NCI-H345 treated with DMSO at 0.1 percent for 48 hours (cell line): ENCODE results near the gene RUFY4.

Source experiments
- DNase-seq: peaks from one replicate; lab custom pipeline; 2025; ENCODE audit not compliant: unreplicated experiment; lab: John Stamatoyannopoulos, UW

The RUFY4 gene, protein sequence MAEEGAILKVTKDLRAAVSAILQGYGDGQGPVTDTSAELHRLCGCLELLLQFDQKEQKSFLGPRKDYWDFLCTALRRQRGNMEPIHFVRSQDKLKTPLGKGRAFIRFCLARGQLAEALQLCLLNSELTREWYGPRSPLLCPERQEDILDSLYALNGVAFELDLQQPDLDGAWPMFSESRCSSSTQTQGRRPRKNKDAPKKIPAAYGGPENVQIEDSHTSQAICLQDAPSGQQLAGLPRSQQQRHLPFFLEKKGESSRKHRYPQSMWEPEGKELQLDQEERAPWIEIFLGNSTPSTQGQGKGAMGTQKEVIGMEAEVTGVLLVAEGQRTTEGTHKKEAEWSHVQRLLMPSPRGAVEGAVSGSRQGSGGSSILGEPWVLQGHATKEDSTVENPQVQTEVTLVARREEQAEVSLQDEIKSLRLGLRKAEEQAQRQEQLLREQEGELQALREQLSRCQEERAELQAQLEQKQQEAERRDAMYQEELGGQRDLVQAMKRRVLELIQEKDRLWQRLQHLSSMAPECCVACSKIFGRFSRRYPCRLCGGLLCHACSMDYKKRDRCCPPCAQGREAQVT

DNA sequence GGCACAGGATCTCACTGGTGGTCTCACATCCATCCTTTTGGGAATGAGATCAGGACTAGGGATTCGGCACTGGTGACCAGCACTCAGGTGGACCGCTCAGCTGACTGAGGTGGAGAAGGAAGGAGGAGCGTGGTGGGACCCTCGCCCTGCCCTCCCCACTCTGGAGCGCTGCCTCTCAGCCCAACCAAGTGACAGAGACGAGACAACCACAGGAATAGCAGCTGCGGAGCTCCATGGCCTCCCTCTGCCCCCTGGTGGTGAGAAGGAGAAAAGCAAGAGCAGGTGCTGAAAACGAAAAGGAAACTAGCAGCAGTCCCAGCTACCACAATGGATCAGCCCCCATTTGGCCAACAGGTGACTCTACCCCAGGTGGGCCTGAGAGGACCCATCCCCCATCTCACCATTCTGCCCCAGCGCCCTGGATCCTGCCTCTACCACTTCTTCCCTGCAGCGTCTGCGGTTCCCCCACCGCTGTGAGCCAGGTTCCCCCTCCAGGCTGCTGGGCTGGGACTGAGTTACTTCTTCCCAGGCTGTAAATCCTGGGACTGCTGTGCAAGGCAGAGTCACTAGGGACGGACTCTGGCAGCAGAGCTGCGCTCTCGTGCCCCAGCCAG, at the start of gene RUFY4:
Gene RUFY4, plus strand, starts transcription at position 533 of the 614 bp plus-strand sequence. CDS start 1,353 bp downstream, outside the sequence.
- peak; percentile 74 for DNase-seq

DNA sequence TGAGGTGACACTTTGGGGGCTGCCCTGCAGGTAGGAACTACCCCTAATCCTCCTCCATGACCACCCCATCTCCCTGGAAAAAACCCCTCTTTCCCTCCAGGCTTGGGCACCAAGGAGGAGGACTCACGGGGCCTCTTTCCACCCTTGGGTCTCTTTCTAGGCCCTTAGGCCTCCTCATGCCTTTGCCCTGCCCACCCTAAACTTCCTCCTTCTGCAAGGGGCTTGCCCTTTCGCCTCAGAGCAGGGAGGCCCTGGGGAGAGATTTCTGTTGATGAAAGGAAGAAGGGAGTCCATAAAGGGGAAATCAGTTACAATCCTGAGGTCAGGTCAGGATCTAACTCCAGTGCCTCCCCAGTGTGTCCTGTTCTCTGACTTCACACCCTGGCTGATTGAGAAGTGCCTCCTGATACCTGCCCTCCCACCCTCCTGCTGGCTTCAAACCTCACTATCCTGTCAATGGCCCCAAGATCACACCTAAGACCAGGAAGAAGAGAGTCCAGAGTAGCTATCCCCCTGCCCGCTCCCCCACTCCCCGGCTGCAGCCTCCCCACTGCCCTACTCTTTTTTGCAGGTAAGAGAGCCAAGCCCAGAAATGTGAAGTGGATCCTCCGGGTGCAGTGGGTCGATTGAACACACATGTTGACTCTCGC, 49.5 kb upstream of the RUFY4 start:
- DNase-seq = no peak

DNA sequence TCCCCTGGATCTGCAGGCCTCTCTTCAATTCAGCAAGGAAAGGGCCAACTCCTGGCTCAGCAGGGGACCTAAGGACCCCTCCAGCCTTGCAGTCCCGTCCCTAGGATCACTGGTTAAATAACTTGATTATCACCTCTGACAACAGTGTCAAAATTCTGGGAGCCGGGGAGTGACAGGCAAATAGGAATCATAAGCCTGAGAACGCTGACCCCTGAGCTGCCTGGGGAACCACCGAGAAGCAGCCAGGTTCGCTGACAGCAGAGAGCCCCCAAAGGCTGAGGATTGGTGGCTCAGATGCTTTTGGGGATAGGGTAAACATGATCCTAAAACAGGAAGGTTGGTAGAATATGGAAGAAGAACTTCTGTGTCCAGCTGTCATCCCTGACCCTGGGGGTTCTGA, 48.8 kb upstream of the RUFY4 start:
- DNase-seq = no peak

DNA sequence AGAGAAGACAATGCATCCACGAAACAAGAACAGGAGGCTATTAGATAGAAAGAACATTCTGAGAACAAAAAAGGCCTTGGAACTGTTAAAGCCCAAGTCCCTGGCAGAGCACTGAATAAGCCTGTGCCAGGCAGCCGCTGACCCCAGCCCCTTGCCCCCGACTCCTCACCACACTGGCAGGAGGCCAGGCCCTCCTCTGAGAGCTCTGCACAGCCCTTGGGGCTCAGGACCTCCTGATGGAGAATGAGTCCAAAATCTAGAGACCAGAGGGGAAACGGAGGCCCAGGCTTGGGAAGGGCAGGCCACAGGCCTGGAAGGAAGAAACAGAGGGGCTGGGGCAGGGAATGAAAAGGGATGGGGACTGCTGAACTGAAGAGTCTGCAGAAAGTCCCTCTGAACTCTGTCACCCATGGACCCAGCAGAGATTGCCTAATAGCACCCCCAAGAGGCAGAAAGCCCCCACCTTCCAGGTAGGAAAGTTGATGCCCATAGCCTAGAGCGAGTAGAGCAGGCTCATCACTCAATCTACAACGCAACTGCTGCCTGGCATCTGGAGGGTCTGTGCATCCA, 48.0 kb upstream of the RUFY4 start:
- DNase-seq = no peak

DNA sequence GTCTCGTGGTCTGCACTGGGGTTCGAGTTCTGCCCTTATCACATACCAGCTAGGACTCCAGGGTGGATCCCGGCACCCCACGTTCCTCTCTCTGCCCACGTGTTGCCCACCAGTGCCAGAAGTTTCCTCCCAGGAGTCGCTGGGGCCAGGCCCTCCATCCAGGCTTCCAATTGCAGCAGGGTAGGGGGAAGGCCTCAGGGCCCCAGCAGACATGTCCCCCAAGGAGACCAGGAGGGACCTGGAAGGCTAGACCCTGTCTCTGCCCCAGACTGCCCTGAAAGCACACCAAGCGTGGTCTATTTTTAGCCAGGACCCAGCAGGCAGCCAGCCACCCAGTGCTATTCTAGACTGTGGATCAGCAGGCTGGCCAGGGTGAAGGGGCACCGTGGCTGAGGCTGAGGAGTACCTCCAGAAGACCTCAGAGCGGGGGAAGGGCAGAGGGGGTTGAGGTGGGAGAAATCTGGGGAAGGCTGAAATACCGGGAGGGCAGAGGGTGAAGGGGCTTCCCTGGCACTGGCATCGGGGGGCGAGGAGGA, 47.4 kb upstream of the RUFY4 start:
- DNase-seq = no peak

DNA sequence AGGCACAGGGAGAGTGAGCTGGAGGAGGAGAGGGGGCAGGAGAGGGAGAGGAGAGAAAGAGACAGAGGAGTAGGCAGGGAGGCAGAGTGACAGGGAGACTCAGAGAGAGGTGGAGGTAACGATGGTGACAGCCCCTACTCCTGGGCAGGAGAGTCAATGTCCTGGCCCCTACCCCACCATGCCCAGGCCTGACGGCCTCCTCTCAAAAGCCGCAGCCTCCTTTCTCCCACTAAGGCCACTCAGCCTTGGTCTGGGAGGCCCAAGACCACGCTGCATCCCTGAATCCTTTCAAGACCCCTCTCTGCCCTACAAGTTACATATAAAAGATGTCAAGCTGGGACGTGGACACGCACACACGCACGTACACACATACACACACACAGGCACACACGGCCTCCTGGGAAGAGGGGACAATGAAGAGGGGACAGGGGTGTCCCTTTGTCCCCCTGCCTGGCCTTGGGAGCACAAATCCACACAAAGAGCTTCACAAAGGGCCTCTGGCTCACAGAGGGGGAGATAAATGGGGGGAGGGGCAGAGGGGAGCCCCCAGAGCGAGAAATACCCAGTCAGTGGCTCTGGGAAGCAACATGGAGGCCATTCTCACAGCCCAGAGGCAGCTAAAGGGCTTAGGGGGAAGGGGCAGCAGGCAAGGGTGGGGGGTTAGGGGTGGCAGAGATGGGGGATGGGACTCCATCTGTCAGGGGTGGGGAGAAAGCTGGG, 46.8 kb upstream of the RUFY4 start:
- no peak for DNase-seq

DNA sequence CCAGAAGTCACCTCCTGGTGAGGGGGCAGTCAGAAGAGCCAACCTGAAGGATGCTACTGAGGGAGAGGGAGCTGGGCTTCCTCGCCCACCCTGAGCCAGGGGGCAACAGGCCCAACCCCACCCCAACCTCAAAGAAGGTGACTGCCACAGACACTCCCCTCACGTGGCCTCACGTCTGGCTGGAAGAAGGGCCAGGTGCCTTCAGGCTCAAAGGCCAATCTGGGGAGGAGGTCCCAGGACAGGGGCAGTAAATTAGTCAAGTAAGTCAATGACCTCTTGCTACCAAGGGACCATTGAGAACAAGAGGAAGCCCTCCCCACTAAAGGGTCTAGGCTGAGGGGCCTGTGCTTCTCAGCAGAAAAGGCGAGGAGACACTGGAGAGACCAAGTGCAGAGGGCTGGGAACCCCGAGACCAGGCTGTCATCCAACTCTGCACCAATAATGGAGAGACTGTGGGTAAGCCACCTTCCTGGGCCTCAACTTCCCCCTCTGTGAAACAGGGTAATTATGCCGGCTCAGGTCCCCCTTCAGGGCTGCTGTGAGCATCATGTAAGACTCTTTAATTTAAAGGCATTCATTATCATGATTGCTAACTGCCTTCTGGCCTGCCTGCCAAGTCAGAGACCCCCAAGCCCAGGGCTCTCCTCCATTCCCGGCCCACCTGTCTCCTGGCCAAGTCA, 46.1 kb upstream of the RUFY4 start:
- no peak for DNase-seq

DNA sequence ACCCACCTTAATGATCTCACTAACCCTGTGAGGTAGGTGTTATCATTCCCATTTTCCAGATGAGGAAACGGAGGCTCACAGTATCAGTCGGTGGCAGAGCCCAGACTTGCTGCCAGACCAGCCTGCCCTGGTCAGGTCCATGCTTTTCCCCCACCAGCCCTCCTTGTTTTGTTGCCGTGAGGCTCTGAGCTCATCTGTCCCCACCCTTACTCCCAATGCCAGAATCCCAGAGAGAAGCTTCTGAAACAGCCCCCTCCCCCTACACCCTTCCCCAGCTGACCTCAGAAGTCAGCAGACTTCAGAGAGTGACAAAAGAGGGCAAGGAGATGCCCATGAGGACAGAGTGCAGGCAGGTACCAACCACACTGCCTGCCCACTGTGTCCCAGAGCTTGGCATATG, 45.4 kb upstream of the RUFY4 start:
- DNase-seq = no peak

DNA sequence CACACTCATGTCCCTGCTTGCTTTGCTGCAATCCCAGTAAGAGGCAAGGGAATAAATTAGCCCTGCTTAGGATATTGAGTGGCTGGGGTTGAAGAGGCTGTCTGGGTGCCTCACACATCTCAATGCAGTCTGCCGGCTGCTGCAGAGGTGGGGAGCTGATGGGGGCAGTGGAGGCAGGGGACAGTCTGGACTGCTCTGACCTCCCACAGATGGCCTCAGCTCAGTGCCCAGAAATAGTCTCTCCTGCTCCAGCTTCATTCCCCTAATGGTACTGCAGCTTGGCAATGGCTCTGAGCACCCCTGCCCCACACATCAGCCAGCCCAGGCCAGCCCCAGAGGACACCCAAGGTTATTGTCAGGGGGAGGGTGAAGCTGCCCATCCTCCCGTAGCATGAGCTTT, 44.7 kb upstream of the RUFY4 start:
- DNase-seq = no peak

DNA sequence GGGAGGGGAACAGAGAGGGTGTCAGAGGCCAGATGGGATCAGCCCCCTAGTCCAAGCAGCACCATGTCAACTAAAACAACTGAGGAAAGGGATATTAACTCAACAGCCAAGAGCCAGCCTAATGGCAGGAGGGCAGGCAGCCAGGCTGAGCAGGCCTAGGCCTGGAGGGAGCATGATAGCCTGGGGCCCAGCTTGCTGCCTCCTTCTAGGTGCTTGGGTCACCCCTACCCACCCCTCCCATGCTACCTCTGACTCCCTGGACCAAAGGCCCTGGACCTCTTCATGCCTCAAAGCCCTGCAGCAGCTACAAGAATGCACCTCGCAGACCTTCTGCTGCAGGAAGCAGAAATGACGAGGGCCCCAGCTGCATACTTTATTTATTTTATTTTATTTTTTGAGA, 44.2 kb upstream of the RUFY4 start:
- no peak for DNase-seq

DNA sequence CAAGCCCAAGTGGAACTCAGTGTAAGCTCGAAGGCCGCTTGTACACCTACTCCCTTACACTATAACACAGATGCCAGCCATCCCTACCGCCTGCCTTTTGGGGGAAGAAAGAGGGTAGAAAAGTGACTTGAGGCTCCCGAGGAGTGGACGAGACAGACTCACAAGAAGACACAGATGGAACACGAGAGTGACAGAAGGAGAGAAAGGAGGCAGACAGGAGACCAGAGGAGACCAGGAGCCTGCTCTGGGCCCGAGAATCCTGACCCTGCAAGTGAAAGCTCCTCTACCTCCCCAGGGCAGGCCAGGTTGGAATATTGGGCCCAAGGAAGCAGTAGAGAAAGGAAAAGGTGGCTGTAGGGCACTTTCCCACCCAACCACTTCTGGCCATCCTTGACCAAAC, 42.8 kb upstream of the RUFY4 start:
- DNase-seq = no peak

DNA sequence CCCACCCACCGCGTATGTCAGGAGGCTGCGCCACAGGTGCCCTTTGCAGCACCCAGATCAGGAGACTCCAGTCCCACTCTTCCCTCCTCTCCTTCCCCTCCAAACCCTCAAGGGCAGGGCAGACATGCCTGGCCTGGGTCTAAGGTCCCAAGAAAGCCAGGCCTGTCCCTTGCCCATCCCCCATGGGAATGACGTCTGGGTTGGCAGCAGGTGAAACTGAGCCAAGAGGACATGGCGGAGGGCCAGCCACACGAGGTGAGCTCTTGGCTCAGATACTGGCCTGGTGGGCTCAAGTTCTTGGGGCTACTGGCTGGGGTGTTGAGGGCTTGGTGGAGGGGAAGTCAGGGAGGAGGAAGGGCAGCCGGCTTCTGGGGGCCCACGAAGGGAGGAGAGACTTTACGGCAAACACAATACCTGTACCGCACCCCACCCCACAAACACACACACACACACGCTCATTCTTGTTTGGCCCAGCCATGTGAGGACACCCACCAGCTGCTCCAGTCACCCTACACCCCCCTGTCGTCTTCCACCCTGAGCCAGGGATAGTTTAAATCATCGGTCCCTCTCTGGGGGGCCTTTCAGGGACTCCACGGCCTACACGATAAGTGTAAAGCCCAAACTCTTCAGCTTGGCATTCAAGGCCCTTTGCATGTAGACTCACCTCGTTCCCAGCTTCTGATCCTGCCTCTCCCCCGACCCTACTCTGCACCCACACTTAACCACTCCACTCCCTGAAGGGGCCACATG, 42.2 kb upstream of the RUFY4 start:
- DNase-seq = no peak

DNA sequence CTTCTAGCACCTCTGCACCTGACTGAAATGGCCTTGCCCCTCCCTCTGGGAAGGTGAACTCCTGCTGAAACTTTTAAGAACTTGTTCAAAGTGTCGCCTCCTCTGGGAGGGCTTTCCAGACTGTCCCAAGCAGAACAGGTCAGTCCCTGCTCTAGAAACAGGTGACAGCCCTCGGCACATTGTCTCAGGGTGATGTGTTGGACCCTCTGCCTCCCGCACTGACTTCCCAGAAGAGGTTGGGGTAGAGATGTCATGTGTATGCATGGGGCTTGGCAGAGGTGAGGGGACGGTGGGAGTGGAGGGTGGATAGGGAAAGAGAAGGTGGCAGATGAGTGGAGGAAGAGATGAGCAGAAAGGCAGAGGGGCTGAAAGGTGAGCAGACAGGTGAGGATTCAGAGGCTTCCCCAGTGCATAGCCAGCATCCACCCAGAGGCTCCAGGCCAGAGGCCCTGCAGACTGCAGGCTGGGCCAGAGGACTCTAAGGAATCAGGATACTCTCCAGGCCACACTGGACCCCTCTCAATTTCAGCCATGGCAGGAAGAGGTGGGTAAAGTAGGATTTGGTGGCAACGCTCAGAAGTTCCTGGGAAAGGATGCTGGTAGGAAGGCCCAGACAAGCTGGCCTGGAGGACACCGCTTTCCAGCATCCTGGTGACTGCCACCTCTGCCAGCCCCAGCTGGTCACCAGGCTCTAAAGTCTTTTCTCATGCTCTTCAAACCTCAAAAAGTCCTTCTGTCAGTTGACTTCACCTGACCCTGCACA, 41.4 kb upstream of the RUFY4 start:
- no peak for DNase-seq

DNA sequence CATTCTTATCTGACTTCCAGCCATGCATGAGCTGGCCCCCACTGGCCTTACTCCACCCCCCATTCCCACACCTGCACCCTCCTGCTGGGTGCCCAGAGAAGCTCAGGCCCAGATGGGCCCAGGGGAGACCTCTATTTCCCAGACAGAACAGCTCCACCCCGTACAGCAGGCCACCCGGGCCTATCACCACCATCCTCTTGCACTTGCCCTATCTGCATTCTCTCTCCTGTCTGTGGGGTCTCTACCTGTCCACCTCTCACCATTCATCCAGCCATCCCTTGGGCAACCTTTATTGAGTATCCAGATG, 40.9 kb upstream of the RUFY4 start:
- no peak for DNase-seq

DNA sequence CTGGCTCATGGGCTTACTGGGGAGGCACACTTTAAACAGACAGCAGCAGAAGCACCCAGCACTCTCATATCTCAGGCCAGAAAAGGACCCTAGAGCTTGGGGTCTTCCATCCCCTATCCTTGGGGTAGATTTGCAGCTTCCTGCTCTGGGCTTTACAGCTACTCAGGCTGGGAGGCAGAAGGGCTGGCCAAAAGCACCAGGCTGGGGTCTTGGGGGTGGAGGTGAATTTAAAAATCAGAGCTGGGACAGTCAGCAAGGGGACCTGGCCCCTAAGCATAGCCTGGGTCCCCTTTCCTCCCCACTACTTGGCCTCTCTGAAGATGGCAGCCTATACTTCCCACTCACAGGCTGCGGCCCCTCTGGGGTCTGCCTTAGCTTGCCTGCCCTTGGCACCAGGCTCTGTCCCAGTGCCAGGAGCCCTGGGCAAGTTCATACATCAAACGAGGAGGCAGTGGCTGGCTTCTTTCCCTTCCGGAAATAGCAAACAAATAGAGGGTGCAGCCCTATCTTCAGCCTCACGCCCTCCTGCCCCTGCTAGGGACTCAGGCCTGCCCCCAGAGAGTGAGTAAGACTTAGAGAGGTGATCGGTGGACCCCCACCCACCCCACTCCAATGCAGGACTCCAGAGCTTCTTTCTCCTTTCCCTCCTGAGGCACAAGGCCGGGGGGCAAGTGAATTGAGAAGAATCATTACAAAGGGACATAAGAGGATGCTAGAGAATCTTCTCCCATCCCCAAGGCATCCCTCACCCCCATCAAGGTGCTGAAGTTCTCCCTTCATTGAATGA, 40.3 kb upstream of the RUFY4 start:
- no peak for DNase-seq

DNA sequence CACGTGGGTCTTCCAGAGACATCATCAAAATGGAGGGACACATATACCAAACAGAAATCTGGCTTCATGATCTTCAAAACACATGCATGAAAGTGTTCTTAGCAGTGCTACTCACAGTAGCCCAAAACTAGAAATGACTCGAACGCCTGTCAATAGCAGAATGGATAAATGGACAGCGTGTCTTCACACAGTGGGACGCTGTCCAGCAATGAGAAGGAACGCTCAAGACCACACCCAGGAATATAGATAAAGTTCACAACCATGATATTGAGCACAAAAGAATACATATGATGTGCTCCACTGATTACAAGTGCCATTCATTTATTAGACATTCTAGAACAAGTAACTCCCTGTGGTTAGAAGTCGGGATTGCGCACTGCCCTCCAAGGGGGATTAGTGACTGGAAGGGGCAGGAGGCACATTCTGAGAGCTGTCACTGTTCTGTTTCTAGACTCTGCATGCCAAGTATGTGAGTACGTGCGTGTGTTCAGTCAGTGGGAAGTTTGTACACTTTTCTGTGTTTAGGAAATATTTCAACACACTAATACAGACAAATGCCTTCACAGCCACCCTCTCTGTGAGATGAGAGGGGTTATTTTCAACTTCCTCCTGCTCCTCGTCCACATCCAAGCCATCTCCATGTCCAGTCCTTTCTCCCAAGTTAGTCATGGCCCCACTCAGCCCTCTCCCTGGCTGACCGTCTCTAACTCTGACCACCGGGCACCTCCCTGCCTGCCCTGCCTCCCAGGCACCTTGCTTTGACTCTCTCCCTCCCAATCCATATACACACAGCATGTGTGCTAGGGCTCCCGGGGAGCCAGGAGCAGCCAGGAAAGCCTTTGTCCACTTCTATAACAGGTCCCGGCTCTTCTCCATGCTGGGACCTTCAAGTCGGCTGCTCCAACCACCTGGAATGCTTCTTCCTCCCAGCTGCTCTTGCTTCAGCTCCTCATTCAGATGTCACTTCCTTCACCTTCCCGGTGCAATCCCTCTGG, 39.4 kb upstream of the RUFY4 start:
- no peak for DNase-seq
